HCT116 (cell line): ENCODE data around the gene TSPAN14. TPM values are rescaled to one million over a fixed set of nuclear protein-coding genes. Genes with fewer than 3 reads are reported as not detected.

Source experiments
- ATAC-seq: fragments of 200-7000 bp; cut with Tn5 transposase; 2 replicates; pipeline ENCODE4 v1.9.1; 2020; ENCODE audit warnings: mild to moderate bottlenecking, moderate library complexity
- BruUV-seq: library from RNA; stranded (reverse); fragments of 400-500 nt; replicated peaks from 2 replicates; lab custom pipeline; 2021; lab: Mats Ljungman, UMichigan
- CTCF ChIA-PET: fragments of 300-600 bp; sonication (Branson Sonifier 250); formaldehyde crosslinking; loops from one replicate; lab custom pipeline; 2021; ENCODE audit warnings: antibody characterized with exemption; lab: Charles Lee
- POLR2A ChIA-PET: fragments of 300-600, 350-600 bp; sonication (Branson Sonifier 250); formaldehyde crosslinking; loops from one replicate; lab custom pipeline; 2021; ENCODE audit warnings: antibody characterized with exemption; lab: Charles Lee
- RAD21 ChIA-PET, 2 experiments: fragments of 300-600 bp; sonication (Branson Sonifier 250); formaldehyde crosslinking; loops; one replicate each; lab custom pipeline; 2023; ENCODE audit warnings: low total read pairs in 2 of 2; ENCODE audit not compliant: uncharacterized antibody in 2 of 2, unreplicated experiment in 2 of 2, low non-redundant PET in 1 of 2; lab: Charles Lee
- DNase-seq: peaks from one replicate; pipeline ENCODE4 v3.0.0-alpha.2; 2010; ENCODE audit warnings: low read depth, low spot score
- H2AFZ ChIP-seq: fragments of 200-600 bp; shearing (Covaris generic), sonication (generic); 2 replicates; pipeline ENCODE4 v1.6.1; 2017; ENCODE audit warnings: low read depth, mixed run types, mixed read lengths, antibody characterized with exemption, low read length; ENCODE audit not compliant: poor library complexity, severe bottlenecking
- H3K27ac ChIP-seq: 2 replicates; pipeline ENCODE4 v1.5.1; 2012; ENCODE audit warnings: low read depth, low read length
- H3K27me3 ChIP-seq: fragments of 200-600 bp; sonication (generic); 2 replicates; pipeline ENCODE4 v1.6.1; 2016; ENCODE audit warnings: mixed run types, low read length, mixed read lengths; ENCODE audit not compliant: insufficient read depth
- H3K36me3 ChIP-seq, 2 experiments: fragments of 200-500 bp in 1 of 2; fragments of 200-600 bp in 1 of 2; sonication (Bioruptor generic) in 1 of 2; sonication (generic) in 1 of 2; 2 replicates each; pipeline versions ENCODE4 v1.5.1 to v1.6.1; 2014 to 2016; ENCODE audit warnings: low read length in 2 of 2, inconsistent platforms in 1 of 2, mixed read lengths in 1 of 2, mixed run types in 1 of 2; ENCODE audit not compliant: insufficient read depth in 2 of 2, control insufficient read depth in 1 of 2
- H3K4me1 ChIP-seq, 2 experiments: fragments of 200-600 bp in 1 of 2; sonication (generic) in 1 of 2; 2 replicates each; pipeline versions ENCODE4 v1.5.1 to v1.6.1; 2012 to 2017; ENCODE audit warnings: low read length in 2 of 2, inconsistent platforms in 1 of 2, mild to moderate bottlenecking in 1 of 2, mixed read lengths in 1 of 2, mixed run types in 1 of 2, moderate library complexity in 1 of 2; ENCODE audit not compliant: insufficient read depth in 2 of 2, control insufficient read depth in 1 of 2
- H3K4me2 ChIP-seq: fragments of 200-600 bp; sonication (generic); 2 replicates; pipeline ENCODE4 v1.6.1; 2017; ENCODE audit warnings: mixed run types, low read length, mixed read lengths
- H3K4me3 ChIP-seq, 2 experiments: fragments of 200-600 bp in 1 of 2; sonication (generic) in 1 of 2; replicated peaks in 1 of 2; 2 replicates each; pipeline ENCODE4 v1.5.1; 2011 to 2016; ENCODE audit warnings: low read length in 2 of 2, control low read depth in 1 of 2, low read depth in 1 of 2, mild to moderate bottlenecking in 1 of 2, mixed read lengths in 1 of 2, mixed run types in 1 of 2
- H3K79me2 ChIP-seq: fragments of 200-600 bp; sonication (generic); 2 replicates; pipeline ENCODE4 v1.6.1; 2017; ENCODE audit warnings: mild to moderate bottlenecking, mixed run types, low read length, moderate library complexity, mixed read lengths; ENCODE audit not compliant: insufficient read depth
- H3K9ac ChIP-seq: fragments of 200-600 bp; sonication (generic); 2 replicates; pipeline ENCODE4 v1.6.1; 2016; ENCODE audit warnings: low read length, mixed read lengths
- H3K9me2 ChIP-seq: fragments of 200-600 bp; sonication (generic), shearing (Covaris generic); 2 replicates; pipeline ENCODE4 v1.6.1; 2017; ENCODE audit warnings: mixed run types, mild to moderate bottlenecking, moderate library complexity; ENCODE audit not compliant: insufficient read depth
- H3K9me3 ChIP-seq, 2 experiments: fragments of 200-500 bp in 1 of 2; fragments of 200-600 bp in 1 of 2; sonication (Bioruptor generic) in 1 of 2; sonication (generic) in 1 of 2; 2 replicates each; pipeline ENCODE4 v1.6.1; 2014 to 2017; ENCODE audit warnings: low read length in 2 of 2, mixed read lengths in 2 of 2, inconsistent platforms in 1 of 2, low read depth in 1 of 2, mild to moderate bottlenecking in 1 of 2, mixed run types in 1 of 2, moderate library complexity in 1 of 2; ENCODE audit not compliant: control insufficient read depth in 1 of 2, insufficient read depth in 1 of 2
- H4K20me1 ChIP-seq: fragments of 200-600 bp; sonication (generic), shearing (Covaris generic); 2 replicates; pipeline ENCODE4 v1.6.1; 2017; ENCODE audit warnings: mixed run types, mild to moderate bottlenecking, moderate library complexity; ENCODE audit not compliant: insufficient read depth
- ATF3 ChIP-seq: IDR thresholded peaks from 2 replicates; pipeline ENCODE4 v1.6.1; 2012
- CBX3 ChIP-seq: IDR thresholded peaks from 2 replicates; pipeline ENCODE4 v1.6.1; 2012; ENCODE audit warnings: low read depth
- EZH2 ChIP-seq: fragments of 200-600 bp; sonication (generic); IDR thresholded peaks from 2 replicates; pipeline ENCODE4 v1.6.1; 2017; ENCODE audit warnings: antibody characterized with exemption, mixed run types
- POLR2A ChIP-seq: IDR thresholded peaks from 2 replicates; pipeline ENCODE4 v1.7.0; 2011; ENCODE audit warnings: borderline replicate concordance; ENCODE audit not compliant: insufficient read depth, insufficient read length; ENCODE audit errors: extremely low read depth
- REST ChIP-seq: IDR thresholded peaks from 2 replicates; pipeline ENCODE4 v1.6.1; 2012; ENCODE audit warnings: low read depth
- intact Hi-C: fragments of 100-400 bp; cut with micrococcal nuclease; formaldehyde crosslinking; loops from 2 replicates; pipeline ENCODE4 v1.10.0; 2022
- total RNA-seq: library from RNA; stranded (reverse); gene quantifications from one replicate; pipeline ENCODE4 v1.2.1, GENCODE V29; 2021; ENCODE audit not compliant: unreplicated experiment

The TSPAN14 gene
- total RNA-seq, 1 experiment from 2014 or later = 86.8 TPM

DNA sequence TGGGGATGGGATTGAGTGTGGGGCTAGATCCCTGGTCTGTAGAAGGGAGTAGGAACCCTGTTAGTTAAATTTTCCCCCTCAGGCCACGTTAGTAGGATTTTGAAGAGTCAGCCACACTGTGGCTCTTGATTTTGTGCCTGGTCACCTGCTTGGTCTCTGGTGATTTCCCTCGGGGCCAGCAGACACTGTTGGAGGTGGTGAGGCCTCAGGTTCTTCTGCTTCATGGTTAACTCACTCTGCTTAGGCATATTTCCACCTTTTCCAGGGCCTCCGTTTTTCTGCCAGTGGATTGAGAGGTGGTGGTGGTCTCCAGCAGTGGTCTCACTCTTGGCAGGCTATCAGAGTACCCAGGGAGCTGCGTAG lies 4.1 kb downstream of the TSPAN14 start:
- no peaks in the 10 kb centered on the region for H3K36me3 ChIP-seq
- H3K4me1 ChIP-seq = peaks cover 72 to 86% of the 10 kb centered on the region in 2 experiments
- intact Hi-C loops = loop anchor here (2.0 kb wide), 1 partner anchor 47 kb away; no protein-coding TSS in a partner anchor
- no peak for DNase-seq
- peaks cover 3% of the 10 kb centered on the region; the same call in 1 of the 2 replicates for H4K20me1 ChIP-seq
- H2AFZ ChIP-seq = no peak overlapping the region
- H3K4me3 ChIP-seq = no peak overlapping the region
- no peak for TF ChIP-seq REST
- TF ChIP-seq POLR2A = no peak
- TF ChIP-seq ATF3 = no peak
- TF ChIP-seq EZH2 = no peak
- TF ChIP-seq CBX3 = no peak
- peak overlapping the region; percentile 79 for H3K27ac ChIP-seq
- H3K4me2 ChIP-seq = peak overlapping the region; percentile 82
- BruUV-seq = no TSS peak
- no peak for ATAC-seq
- POLR2A ChIA-PET = interaction anchor here (0.5 to 3.6 kb wide), 3 partner anchors 15 to 47 kb away, joined by 3 to 18 read pairs (median 3); no protein-coding TSS in a partner anchor
- H3K27me3 ChIP-seq = no peaks in the 10 kb centered on the region
- peaks cover 90% of the 10 kb centered on the region for H3K79me2 ChIP-seq
- RAD21 ChIA-PET = interaction anchor here in 1 of 2 experiments (1.6 to 5.2 kb wide), 2 partner anchors 14 to 47 kb away, joined by 3 to 23 read pairs; no protein-coding TSS in a partner anchor
- H3K9me2 ChIP-seq = no peaks in the 10 kb centered on the region
- CTCF ChIA-PET = interaction anchor here (1.0 to 3.9 kb wide), 4 partner anchors 14 to 51 kb away, joined by 5 to 53 read pairs (median 8); no protein-coding TSS in a partner anchor
- H3K9me3 ChIP-seq = no peaks in the 10 kb centered on the region
- peak overlapping the region; percentile 8; the same call in 1 of the 2 replicates for H3K9ac ChIP-seq
